HG02763 (cell line): ENCODE data around the gene DPH6.

Experiments
- ATAC-seq: cut with Tn5 transposase; IDR thresholded peaks from one replicate; pipeline ENCODE4 v1.9.1; 2021; ENCODE audit warnings: mild to moderate bottlenecking, moderate library complexity; ENCODE audit not compliant: unreplicated experiment

DPH6 gene

DNA sequence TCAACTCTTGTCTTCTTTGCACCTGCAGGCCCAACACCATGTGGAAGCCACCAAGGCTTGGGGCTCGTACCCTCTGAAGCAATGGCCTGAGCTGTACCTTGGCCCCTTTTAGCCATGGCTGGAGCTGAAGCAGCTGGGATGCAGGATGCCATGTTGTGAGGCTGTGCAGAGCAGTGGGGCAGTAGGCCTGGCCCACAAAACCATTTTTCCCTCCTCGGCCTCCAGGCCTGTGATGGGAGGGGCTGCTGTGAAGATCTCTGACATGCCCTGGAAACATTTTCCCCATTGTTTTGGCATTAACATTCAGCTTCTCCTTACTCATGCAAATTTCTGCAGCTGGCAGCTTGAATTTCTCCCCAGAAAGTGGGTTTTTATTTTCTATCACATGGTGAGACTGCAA, 58.5 kb downstream of the DPH6 start:
- ATAC-seq: no peak

- no peak for ATAC-seq
These were observed 59.7 kb downstream of the DPH6 start for GRCh38 chr15:35486296-35486695.

- ATAC-seq: no peak
These were observed 60.6 kb downstream of the DPH6 start for GRCh38 chr15:35485411-35485810.

- no peak for ATAC-seq
These were observed 61.6 kb downstream of the DPH6 start for GRCh38 chr15:35484231-35484945.

DNA sequence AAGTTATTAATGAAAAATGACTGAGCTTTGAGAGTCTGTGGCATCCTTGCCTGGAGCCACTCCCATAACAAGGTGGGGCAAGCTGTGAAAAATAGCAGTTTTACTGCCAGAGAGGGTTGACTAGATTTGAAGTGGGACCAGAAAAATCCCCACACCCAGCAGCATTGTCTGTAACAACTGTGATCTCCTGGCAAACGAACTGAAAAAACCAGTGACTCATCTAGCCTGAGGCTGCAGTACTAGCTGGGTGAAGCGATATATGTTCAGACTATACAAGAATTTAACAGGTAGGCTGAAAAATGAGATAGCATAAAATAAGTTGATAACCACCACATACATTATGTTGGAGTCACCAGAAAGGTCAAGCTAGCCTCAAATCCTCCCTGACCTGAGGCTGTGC, 64.0 kb downstream of the DPH6 start:
- no peak for ATAC-seq

- ATAC-seq: no peak
These were observed 64.9 kb downstream of the DPH6 start for GRCh38 chr15:35481064-35481463.

- no peak for ATAC-seq
These were observed 66.5 kb downstream of the DPH6 start for GRCh38 chr15:35479423-35479822.

DNA sequence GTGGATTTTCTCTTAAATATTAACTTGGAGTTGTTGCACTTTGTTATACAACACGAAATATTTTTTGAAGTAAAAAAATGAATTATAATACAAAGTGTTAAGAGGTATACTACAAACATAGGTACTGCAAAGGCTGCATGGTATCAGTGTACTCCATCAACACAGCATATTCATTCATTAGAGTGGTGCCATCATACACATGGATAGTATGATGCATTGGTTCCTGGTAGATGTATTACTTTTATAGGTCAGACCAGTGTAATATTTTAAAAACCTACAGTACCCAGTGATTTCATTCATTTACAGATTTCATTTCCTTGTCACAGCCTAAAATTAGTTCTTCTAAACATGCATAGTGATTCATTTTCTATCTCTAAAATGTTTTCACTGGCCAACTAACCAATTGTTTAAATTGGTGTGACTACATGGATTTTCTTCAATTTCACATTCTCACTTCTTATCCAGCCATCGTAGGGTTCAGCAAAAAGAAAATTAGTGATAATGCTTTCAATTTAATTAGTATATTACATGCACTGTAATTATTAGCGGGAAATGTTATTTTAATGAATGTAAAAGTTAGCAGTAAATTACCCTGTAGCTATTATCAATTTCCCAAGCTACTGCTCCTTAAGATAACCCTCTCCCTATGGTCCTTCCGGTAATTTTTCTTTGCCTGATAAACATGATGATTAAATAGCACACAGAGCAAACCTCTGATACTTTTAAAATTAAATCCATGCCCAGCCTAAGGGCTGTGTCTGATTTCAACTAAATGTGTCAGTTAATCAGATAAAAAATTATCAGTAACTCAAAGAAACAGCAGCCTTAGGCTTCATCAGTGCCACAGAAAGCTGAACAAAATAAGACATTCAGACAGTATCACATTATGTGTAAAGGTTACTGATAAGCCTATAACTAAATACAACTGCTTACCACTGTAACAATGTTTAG, 68.4 kb downstream of the DPH6 start:
- no peak for ATAC-seq

DNA sequence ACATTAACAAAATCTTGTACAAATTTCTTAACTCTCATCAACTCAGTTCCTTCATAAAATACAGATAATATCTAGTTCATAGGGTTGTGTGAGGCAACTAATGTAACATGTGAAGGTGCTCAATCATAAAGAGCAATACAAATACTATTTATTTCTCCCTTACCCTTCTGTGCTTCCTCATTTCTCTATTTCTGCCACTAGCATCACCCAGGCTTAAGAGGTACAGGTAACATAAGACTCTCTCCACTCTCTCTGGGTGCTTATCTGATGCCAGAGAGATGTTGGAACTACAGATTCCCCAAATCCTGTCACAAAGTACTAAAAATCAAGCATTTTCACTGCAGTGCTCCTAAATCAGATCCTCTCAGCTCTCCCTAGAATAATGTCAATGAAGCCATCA, 74.9 kb downstream of the DPH6 start:
- no peak for ATAC-seq

DNA sequence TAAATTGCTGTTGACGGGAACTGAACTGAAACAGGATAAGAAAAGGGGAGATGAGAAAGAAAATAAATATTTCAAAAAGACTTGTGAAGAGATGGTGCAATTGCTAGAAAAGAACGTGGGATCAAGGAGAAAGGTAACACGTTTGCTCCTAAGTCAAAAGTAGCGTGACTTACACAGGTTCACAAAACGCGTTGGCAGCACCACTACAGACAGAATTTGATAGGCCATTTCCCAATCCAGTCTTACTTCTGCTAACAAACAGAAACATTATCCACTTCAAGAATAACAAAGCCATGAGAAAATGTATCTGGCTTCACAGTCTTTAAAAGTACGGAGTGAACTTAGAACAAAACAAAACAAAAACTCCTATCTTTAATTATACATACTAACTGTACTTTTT, 75.5 kb downstream of the DPH6 start:
- ATAC-seq: no peak

GRCh38 chr15:35466476-35466875, 79.5 kb downstream of the DPH6 start:
- ATAC-seq: no peak

- no peak for ATAC-seq
These were observed 80.2 kb downstream of the DPH6 start for GRCh38 chr15:35465783-35466182.

GRCh38 chr15:35460616-35461015, 85.3 kb downstream of the DPH6 start:
- ATAC-seq: no peak

DNA sequence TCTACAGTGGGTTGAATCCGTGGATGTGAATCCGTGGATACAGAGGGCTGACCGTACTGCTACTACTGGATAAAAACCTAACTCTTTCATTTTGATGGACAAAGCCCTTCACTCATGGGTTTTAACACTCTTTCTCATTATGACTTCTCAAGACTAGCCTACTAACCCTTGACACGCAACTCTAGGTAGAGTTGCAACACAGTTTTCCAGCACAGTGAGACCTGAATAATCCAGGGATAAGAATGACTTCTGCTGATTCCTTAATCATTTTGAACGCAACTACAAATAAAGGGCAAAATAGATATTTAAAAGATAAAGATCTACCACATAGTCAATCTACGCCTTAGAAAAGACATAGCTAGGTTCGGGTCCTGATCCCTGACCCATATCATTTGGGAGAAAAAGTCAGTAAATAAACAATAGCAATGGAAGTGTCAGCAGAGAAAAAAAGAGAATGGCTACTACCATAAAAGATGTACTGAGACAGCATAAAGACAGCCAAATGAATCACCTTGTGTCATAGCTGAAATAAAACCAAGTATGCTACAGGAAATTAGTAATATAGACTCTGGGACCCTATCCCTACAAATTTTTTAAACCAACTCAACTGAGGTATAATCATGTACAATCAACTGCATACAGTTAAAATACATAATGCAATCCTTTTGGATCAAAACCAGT, 87.6 kb downstream of the DPH6 start:
- no peak for ATAC-seq

DNA sequence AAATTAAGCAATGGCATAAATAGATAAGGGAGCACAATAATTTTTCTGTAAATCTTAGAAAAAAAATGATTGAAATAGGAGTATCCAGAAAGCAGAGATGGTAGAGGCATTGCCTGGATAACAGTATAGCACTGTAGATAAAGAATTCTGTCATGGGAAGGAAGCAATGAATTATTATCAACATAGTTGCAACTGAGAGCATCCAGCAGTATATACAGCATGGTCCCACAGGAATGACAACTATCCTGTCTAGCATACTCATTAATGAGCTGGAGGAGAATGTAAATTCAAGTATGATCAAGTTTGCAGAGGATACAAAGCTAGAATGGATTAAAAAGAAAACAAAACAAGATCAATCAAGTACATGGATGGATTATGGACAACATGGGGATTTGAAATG, 90.8 kb downstream of the DPH6 start:
- ATAC-seq: no peak

- no peak for ATAC-seq
These were observed 95.5 kb downstream of the DPH6 start for GRCh38 chr15:35450492-35450891.

GRCh38 chr15:35448294-35448693, 97.7 kb downstream of the DPH6 start:
- ATAC-seq: no peak

DNA sequence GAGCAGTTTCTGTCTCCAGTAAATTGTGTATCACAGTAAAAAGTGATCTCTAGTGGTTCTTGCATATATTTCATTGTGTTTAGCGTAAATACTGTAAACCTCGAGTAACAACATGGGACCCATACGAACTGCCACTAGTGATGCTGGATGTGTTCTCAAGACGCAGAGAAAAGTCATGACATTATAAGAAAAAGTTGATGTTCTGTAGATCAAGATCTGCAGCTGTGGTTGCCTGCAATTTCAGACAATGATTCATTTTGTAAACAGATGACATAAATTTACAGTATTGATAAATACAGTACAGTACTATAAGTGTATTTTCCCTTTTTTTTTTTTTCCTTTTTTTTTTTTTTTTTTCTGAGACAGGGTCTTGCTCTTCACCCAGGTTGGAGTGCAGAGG, 100.1 kb downstream of the DPH6 start:
- no peak for ATAC-seq

GRCh38 chr15:35444557-35445204, 101.3 kb downstream of the DPH6 start:
- no peak for ATAC-seq

- ATAC-seq: no peak
These were observed 102.6 kb downstream of the DPH6 start for GRCh38 chr15:35443376-35443775.

- no peak for ATAC-seq
These were observed 103.2 kb downstream of the DPH6 start for GRCh38 chr15:35442742-35443141.
